ENCODE measurements around the gene EHBP1. TPM values are rescaled to one million over a fixed set of nuclear protein-coding genes. Genes with fewer than 3 reads are reported as not detected.

Gene EHBP1
- total and polyA plus RNA-seq, 7 donors: 3.9 to 20.2 (median 14.3) TPM

DNA sequence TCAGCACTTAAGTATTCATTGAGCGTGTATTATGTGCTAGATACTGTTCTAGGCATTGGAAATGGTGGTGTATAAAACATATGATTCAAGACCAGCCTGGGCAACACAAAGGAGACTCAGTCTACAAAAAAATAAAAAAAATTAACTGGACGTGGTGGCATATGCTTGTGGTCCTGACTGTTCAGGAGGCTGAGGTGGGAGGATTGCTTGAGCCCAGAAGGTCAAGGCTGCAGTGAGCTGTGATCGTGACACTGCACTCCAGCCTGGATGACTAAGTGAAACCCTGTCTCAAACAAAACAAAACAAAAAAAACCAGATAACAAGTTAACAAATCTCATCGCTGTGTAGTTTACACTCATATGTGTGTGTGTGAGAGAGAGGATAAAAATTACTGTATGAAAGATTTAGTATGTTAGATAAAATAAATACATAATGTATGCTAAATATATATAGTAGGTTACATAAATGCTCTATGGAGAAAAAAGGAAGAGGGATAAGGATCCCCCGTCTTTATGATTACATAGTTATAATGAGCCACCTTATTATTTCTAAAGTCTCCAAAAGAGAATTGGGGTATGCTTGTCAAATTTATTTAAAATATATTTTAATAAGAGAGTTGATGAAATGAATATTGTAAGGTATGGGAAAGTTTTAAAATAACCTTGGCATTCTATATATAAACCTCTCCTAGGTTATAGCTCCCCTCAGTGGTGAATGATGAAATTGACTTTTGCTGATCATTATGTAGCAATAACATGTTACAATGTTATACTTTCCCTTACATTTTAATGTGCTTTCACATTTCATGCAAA lies 69.2 kb downstream of the EHBP1 start:
- no peak overlapping the region for H3K4me3 ChIP-seq
- TF ChIP-seq, protein P1, sequence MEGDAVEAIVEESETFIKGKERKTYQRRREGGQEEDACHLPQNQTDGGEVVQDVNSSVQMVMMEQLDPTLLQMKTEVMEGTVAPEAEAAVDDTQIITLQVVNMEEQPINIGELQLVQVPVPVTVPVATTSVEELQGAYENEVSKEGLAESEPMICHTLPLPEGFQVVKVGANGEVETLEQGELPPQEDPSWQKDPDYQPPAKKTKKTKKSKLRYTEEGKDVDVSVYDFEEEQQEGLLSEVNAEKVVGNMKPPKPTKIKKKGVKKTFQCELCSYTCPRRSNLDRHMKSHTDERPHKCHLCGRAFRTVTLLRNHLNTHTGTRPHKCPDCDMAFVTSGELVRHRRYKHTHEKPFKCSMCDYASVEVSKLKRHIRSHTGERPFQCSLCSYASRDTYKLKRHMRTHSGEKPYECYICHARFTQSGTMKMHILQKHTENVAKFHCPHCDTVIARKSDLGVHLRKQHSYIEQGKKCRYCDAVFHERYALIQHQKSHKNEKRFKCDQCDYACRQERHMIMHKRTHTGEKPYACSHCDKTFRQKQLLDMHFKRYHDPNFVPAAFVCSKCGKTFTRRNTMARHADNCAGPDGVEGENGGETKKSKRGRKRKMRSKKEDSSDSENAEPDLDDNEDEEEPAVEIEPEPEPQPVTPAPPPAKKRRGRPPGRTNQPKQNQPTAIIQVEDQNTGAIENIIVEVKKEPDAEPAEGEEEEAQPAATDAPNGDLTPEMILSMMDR (IDR thresholded peaks at IDR 0.05): peak; percentile 82
- intact Hi-C loops (cut with DNase I): loop anchor here (1.0 to 5.0 kb wide), 3 partner anchors 67 to 318 kb away; partner anchors contain the start of gene EHBP1 (in 1 of the 2)
- H3K27ac ChIP-seq: no peak overlapping the region
- H3K4me1 ChIP-seq: no peaks in the 10 kb centered on the region
- H3K27me3 ChIP-seq (ENCODE audit: insufficient read depth in 3 of 3, low read length in 2 of 3): no peaks in the 10 kb centered on the region
- 74 to 80% (median 77%) methylated on average over 5 of the region's 5 CpGs for WGBS, 3 donors
- DNase-seq (no peak), ATAC-seq (peak in 3 of 4 donors; percentile 58 to 88 (median 77))
- H3K9me3 ChIP-seq: no peaks in the 10 kb centered on the region
- no peaks in the 10 kb centered on the region for H3K36me3 ChIP-seq (ENCODE audit: insufficient read depth in 1 of 2, low read depth in 1 of 2)

DNA sequence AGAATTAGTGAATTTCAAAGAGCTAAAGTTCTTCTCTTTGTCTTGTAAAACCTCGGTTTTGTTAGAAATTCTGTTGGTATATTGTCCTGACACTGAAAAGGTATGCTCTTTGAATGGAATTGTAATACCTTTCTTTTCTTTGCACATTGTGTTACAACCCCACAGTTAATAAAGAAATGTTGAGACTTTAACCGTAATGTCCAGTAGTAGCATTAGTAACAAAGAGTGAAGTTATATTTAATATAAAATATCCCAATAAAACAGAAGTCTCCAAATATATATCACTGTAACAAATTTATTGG lies 69.8 kb downstream of the EHBP1 start:
- Histone ChIP-seq H3K4me3 (no peak overlapping the region), H3K4me1 (no peaks in the 10 kb centered on the region), H3K27me3 (ENCODE audit: insufficient read depth in 3 of 3, low read length in 2 of 3) (no peaks in the 10 kb centered on the region), H3K9me3 (no peaks in the 10 kb centered on the region), H3K36me3 (ENCODE audit: insufficient read depth in 1 of 2, low read depth in 1 of 2) (no peaks in the 10 kb centered on the region), H3K27ac (no peak overlapping the region)
- TF ChIP-seq, protein P1 (IDR thresholded peaks at IDR 0.05): no peak
- ATAC-seq: no peak
- no peak for DNase-seq
- WGBS, 3 donors: 30 to 36% (median 36%) methylated on average over 2 of the region's 2 CpGs
- intact Hi-C loops (cut with DNase I): loop anchor here (1.0 to 2.0 kb wide), 2 partner anchors 318 to 319 kb away; no protein-coding TSS in a partner anchor

DNA sequence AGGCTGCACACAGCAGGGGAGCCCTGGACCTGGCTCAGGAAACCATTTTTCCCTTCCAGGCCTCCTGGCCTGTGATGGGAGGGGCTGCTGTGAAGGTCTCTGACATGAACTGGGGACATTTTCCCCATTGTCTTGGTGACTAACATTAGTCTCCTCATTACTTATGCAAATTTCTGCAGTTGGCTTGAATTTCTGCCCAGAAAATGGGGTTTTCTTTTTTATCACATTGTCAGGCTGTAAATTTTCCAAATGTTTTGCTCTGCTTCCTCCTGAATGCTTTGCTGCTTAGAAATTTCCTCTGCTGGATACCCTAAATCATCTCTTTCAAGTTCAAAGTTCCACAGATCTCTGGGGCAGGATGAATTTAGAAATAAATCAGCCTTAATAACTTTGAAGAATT lies 78.2 kb downstream of the EHBP1 start:
- Histone ChIP-seq H3K4me1 (no peaks in the 10 kb centered on the region), H3K36me3 (ENCODE audit: insufficient read depth in 1 of 2, low read depth in 1 of 2) (no peaks in the 10 kb centered on the region), H3K9me3 (no peaks in the 10 kb centered on the region), H3K27me3 (ENCODE audit: insufficient read depth in 3 of 3, low read length in 2 of 3) (no peaks in the 10 kb centered on the region), H3K27ac (no peak overlapping the region), H3K4me3 (no peak overlapping the region)
- TF ChIP-seq, protein P1 (IDR thresholded peaks at IDR 0.05): no peak
- ATAC-seq: no peak
- intact Hi-C loops (cut with DNase I): loop anchor here in 1 of 2 donors (10.0 kb wide), 1 partner anchor 701 kb away; no protein-coding TSS in a partner anchor
- DNase-seq: no peak

DNA sequence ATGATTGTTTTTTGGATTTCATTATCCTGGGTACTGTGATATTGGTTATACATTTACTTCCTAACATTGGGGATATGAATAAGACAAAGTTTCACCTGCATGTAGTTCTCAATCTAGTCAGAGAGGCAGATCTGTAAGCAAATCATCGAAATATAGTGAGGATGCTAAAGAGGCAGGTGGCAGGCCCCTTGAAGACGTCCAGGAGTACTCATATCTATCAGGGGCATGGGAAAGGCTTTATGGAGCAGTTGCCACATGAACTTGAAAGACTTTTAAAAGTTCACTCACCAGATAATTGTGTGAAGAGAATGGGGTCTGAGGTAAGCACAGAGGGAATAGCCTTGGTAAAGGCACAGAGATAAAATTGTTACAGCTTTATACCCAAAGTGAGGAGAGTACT lies 78.8 kb downstream of the EHBP1 start:
- Histone ChIP-seq H3K27ac (no peak overlapping the region), H3K4me1 (no peaks in the 10 kb centered on the region), H3K4me3 (no peak overlapping the region), H3K9me3 (no peaks in the 10 kb centered on the region), H3K27me3 (ENCODE audit: insufficient read depth in 3 of 3, low read length in 2 of 3) (no peaks in the 10 kb centered on the region), H3K36me3 (ENCODE audit: insufficient read depth in 1 of 2, low read depth in 1 of 2) (no peaks in the 10 kb centered on the region)
- TF ChIP-seq, protein P1 (IDR thresholded peaks at IDR 0.05): no peak
- DNase-seq (no peak), ATAC-seq (no peak)
- intact Hi-C loops (cut with DNase I): loop anchor here in 1 of 2 donors (10.0 kb wide), 1 partner anchor 700 kb away; no protein-coding TSS in a partner anchor
- WGBS, 3 donors: 49 to 80% (median 65%) methylated on average over 2 of the region's 2 CpGs
